Fibroblast of skin of back (primary cell): ENCODE results near the gene UBAC2.
A peak's percentile ranks its signal among the peaks of the same experiment; 100 is the strongest.
"Not testable (repeated sequence)": the region's sequence is repeated elsewhere in the genome, so short reads cannot be mapped to it uniquely, and the experiment has no call there.

Experiments used
- DNase-seq: peaks from one replicate; pipeline ENCODE4 v3.0.0-alpha.2; 2013

UBAC2 gene

DNA sequence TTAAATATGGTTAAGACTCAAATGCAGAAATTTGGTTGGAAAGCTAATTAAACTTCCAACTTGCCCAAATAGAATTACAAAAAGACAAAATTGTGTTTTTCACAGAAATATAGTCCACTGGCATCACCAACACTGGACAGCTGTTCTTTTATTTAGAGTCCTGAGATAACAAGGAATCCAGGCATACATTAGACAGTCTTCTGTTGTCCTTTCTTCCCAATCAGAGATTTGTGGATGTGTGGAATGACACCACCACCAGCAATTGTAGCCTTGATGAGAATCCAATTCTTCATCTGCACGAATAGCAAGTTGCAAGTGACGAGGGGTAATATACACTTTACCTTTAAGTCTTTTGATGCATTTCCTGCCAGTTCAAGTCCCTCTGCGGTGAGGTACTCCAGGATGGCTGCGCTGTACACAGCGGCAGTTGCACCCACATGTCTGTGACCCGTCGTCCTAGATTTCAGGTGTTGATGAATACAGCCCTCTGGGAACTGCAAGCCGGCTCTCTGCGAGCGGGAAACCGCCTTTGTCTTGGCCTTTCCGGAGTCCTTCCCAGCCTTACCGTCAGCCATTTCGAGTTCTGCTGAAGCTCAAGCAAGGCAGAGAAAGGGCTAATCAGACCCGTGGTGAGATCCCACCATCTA lies 14.7 kb downstream of the UBAC2 start:
- DNase-seq: no peak

DNA sequence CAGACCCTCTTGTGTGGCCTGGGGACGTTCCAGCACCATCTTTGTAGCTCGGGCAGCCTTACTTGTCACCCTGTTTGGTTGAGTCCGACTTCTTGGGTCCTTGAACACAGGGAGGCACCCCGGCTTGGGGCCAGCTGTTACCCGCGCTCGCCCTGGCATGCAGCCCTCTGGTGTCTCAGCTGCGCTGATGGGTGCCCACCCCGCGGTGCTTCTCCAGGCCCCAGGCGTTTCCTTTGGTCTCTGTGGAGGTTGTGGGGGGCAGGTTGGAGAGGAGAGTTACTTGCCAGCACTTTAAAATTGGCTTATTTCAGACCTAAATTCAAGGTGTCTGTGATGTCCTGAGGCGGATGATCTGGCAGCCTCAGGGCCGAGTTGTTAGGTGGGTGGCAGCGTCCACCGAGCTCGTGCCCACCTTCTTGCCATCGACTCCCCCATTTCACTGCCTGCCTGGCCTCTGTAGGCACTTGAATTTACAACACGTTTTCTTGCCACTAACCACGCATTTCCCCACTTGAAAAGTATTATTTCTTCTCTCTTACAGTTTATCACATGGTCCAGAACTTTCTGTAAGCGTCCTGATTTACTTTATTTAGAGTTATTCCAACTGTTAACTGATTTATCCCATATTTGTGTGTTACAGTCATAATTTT lies 16.9 kb downstream of the UBAC2 start:
- no peak for DNase-seq

DNA sequence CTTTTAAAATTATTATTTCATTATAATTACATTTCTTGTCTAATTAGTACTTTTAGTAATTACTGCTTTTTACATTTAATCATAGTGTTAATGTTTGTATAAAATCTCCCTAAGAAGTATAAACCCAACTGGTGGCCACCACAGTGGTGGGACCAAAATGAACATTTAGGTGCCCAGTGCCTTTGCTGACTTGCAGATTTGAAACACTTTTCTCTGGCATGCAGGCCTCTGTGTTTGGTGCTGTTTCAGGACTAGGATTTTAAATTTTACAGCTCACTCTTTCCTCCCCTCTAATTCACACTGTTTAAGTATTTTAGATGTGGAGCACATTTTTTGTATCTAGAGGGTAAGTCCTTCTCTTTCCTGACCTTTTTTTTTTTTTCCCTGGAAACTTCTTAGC lies 17.5 kb downstream of the UBAC2 start:
- no peak for DNase-seq

DNA sequence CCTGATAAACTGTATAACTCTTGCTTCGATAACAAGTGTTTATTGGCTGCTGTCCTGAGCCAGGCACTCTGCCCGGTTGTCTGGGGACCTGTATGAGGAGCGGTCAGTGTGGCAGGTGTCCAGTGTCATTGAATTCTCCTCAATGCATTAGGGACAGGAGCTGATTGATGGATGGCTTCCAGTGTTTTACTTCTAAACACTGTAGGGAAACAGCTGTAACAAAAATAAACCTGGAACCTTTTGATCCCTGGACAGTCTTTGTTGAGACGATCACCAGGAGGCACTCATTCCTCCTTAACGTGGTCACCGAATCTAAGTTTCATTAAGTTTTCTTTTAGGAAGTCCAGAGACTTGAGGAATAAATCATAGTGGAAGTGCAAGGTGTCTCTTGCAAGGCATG lies 17.9 kb downstream of the UBAC2 start:
- DNase-seq: no peak

DNA sequence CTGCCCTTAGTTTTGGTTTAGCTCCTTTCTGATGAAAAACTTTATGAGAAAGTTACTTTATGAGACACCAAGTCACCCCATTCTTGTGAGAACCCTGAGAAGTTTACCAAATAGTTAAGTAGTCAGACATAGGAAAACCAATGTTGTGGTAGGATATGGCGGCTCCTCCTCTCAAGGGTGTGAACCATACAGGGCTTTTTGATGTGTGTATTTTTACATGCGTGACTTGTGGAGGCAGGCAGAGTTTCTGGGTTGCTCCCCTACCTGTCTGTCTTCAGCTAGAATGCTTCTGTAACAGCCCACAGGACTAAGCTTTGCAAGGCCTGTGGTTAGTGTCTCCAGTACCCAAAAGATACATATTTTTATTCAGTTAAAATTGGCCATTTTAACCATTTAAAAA lies 18.3 kb downstream of the UBAC2 start:
- DNase-seq: no peak

DNA sequence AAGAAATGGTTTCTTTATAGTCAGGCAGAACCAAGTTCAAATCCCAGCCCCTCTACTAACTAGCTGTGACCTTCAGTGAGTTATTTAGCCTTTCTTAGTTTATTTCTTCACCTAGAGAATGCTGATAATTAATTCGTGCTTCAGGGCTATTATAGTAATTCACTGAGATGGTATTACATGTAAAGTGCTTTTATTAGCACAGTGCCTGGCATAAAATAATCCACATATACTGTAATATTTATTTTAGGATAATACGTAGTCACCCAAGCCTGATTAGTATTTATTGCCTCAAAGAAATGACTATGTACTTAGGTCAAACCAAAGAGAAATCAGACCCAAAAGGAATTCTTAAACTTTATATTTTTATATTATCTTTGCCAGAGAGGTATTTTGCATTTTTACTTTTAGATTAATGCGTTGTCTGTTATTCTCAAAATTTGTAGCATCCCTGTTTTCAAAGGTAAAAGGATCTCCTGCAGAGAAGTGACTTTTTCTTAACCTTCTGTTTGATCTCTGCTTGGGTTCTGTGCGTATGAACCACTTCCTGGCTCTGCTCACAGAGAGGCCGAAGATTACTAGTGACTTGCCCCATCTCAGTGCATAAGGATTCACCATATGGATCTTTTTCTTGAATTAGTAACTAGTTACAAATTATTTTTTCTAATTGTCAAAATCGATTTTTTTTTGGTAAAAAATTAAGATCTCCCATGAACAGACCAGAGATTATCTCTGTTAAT lies 19.7 kb downstream of the UBAC2 start:
- DNase-seq: no peak

DNA sequence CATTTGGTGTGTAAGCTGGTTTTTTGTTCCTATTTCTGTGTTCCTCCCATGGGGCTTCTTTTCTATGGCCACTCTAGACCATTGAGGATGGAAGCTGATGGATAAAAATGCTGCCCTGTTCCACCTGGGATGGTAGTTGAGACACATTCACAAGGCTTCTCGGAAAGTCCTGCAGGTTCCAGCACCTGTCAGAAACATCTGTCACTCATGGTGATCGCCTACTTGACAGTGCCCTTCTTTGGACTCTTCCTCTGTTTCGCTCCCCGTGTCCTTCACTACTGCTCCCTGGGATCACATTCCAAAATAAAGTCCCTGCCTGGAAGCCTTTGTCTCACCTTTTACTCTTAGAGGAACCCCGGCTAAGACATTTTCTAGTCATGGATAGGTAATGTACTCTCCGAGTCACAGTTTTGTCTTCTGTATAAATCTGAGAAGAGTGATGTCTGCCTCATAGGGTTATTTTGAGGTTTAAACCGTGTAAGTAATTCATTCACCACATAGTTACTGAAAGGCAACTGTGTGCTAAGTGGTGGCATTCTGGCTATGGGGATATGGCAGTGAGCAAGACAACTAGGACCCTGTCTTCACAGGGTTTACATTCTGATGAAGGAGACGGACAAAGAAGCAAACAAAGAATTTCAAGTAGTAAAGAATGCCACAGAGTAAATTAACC lies 21.0 kb downstream of the UBAC2 start:
- DNase-seq: no peak

DNA sequence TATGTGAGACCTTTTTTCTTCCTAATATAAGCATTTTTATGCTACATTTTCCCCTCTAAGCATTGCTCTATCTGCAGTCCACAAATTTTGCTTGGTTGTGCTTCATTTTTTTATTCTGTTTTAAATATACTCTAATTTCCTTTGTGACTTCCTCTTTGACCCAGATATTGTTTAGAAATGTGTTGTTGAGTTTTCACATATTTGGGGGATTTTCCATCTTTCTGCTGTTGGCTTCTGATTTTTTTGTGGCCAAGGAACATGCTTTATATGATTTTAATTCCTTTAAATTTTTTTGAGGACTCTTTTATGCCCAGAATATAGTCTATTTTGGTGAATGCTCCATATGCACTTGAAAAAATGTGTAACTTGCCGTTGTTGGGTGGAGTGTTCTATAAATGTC lies 22.9 kb downstream of the UBAC2 start:
- DNase-seq: no peak

DNA sequence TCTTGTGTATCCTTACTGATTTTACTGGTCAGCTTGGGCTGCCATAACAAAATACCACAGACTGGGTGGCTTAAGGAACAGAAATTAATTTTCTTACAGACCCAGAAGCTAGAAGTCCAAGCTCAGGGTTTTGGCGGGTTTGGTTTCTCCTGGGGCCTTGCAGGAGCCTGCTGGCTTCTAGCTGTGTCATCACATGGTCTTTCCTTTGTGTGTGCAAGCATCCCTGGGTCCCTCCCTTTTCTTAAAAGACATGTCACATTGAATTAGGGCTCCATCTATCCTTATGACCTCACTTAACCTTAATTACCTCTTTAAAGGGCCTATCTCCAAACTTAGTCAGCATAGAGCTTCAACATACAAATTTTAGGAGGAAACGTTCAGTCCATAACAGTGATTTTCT lies 23.4 kb downstream of the UBAC2 start:
- DNase-seq: no peak

DNA sequence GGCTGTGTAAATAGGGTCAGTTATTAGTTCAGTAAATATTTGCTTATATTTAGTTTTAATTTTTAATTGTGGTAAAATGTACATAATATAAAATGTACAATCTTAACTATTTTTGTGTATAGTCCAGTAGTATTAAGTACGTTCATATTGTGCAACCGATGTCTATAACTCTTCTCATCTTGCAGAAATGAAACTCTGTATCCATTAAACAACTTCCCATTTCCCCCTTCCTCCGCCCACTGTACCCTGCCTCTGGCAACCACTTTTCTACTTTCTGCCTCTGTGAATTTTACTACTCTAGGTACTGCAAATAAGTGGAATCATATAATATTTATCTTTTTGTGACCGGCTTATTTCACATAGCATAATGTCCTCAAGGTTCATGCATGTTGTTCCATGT lies 24.4 kb downstream of the UBAC2 start:
- no peak for DNase-seq

DNA sequence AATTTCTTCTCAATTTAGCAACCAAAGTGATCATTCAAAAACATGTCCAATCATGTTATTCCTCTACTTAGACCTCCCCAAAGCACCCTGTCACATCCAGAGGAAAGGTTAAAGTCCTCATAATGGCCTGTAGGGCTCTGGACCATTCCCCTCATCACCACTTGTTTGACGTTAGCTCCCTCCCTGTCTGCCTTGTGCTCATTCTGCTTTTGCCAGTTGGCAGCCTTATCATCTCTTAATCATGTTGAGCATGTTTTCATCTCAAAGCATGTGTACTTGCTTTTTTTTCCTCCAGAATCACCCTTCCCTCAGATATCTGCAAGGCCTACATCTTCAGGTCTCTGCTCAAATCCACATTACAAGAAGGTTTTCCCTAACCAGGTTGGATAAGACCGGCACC lies 25.9 kb downstream of the UBAC2 start:
- no peak for DNase-seq

DNA sequence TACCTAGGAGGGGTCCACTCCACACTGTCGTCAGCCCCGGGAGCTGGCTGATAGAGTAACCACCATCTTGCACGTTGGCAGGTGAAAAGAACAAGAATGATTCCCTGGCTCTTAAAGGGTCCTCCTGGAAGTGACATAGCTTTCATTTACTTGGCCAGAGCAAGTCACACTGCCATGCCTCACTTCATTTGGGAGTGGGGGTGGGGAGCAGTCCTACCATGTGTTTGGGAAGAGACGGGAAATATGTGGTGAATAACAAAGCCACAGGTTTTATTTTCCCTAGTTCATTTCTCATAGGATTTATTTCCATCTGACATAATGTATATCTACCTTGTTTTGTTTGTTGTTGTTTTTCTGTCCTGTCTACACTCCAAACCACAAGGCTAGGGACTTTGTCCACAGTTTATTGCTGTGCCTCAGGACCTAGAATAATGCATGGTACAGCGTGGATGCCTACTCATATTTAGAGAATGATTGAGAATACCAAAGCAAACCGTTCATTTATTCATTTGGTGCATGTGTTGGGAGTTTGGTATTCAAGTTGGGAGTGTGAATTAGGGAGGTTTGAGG lies 26.8 kb downstream of the UBAC2 start:
- DNase-seq: peak; percentile 16

DNA sequence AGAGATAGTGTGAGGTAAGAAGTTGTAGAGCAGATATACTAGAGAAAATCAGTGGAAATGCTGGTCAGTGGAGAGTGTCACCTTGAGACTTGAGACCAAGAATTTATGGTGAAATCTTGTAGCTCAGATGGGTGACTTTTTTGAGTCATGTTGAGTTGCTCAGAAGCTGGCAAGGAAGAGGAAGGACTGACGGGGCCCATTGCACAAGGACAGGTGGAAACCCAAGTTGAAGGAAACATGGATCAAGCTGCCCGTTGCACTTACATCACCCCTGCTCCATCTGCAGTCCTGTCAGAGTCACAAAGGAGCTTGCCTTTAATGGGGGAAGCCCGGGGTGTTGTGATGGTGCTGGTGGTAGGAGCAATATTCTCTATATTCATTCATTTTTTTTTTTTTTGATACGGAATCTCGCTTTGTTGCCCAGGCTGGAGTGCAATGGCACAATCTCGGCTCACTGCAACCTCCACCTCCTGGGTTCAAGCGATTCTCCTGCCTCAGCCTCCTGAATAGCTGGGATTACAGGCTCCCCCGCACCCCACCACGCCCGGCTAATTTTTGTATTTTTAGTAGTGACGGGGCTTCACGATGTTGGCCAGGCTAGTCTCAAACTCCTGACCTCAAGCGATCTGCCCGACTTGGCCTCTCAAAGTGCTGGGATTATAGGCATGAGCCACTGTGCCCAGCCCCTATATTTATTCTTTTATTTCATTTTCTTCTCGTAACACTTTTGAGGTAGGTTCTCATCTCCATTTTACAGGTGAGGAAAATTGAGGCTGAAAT lies 27.4 kb downstream of the UBAC2 start:
- DNase-seq: no peak

DNA sequence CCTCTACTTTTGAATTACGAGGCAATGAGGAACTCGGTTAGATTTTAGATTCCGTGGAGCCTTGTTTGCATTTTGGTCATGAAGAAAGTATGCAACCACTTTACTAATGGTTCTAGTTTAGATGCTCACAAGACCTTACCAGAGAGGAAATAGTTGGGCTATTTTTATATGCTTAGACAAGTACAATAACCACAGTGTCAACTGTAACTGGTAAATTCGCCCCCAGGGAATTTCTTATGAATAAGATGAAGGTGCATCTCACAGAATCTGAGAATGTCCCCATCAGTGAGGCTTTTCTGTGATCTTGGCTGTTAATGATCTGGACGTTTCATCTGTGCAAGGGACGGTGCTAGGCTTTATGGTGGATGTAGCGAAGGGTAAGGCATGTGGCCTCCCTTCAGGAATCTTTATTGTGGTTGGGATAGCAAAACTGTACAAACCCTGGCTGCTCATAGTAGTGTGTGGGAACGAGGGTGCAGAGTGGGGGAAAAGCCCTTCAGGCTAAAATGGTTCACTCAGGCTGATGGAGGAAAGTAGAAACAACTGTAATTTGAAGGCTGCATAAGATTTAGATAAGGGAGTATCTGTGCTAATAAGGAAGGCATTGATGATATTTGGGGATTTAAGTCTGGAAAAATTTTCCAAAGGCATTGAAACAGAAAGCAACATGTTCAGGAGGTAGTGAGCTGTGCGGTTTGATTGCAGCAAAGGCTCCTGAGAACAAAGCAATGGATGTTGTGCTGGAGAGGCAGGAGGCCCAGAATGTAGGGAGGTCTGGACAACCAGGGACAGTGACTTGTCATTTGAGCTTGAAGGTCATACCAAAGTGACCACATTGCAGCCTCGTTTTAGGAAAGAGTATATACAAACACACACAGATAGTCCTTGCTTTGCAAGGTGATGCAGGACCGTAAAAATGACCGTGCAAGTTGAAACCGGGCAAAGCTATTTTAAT lies 28.4 kb downstream of the UBAC2 start:
- peak; percentile 94 for DNase-seq

DNA sequence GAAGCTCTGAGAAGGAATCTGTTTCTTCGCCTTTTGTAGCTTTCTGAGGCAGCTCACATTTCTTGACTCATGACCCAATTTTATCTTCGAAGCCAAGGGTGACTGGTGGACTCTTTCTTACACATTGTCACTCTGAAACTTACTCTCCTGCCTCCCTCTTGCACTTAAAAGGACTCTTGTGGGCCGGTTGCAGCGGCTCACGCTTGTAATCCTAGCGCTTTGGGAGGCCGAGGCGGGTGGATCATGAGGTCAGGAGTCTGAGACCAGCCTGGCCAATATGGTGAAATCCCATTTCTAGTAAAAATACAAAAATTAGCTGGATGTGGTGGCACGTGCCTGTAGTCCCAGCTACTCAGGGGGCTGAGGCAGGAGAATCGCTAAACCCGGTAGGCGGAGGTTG lies 29.9 kb downstream of the UBAC2 start:
- DNase-seq: not testable (repeated sequence)

DNA sequence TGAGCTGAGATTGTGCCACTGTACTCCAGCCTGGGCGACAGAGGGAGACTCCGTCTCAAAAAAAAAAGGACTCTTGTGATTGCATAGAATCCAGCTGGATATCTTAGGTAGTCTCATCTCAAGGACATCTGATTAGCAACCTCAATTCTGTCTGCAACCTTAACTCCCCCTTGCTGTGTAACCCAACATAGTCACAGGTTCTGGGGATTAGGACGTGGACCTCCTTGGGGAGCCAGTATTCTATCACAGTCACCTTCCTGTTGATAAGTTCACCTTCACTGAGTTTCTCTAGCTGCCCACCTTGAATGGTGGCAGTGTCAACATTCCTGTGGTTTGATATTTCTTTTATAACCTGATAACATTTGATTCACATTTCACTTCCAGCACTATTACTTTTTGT lies 30.3 kb downstream of the UBAC2 start:
- DNase-seq: no peak

DNA sequence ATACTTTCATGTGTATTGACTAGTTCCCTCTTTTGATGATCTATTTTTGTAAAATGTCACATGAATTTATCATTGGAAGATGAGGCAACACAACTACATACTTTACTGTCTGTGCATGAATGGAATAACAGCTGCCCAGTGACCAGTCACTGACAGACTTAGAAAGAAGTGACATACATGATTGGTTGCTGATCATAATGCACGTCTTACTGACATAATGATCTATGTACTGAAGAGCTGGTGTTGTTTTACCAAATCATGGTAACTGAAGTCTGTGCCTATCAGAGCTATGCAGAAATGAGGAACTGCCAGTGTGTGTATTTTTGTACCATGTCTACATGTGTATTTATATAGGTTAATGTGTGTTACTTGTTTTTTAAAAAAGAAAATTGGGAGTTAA lies 31.1 kb downstream of the UBAC2 start:
- no peak for DNase-seq

DNA sequence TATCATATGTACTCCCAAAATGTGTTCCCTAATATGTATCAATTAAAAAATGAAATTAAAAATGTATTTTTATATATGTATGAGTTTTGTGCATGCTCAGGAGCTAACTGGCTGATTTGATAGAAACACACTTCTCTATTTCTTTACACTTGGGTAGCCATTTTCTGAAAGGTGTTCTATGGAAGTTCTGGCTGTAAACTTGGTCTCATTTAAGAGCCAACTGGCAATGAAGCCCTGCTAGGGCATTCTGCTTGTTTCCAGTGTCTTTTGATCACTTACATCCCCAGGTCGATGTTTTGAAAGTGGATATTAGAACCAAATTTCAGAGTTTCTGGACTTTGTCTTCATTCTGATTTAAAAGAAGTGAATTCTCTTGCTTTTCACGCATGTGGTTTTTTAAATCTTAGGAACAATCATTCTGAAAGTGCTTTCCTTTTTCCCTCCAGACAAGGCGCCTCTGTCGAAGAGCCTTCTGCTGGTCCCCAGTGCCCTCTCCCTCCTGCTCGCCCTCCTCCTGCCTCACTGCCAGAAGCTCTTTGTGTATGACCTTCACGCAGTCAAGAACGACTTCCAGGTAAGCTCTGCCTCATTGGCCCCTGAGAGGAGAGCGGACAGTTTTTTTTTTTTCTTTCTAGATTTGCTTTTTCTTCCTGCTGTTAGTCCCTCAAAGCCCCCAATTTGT lies 37.5 kb downstream of the UBAC2 start:
- no peak for DNase-seq

DNA sequence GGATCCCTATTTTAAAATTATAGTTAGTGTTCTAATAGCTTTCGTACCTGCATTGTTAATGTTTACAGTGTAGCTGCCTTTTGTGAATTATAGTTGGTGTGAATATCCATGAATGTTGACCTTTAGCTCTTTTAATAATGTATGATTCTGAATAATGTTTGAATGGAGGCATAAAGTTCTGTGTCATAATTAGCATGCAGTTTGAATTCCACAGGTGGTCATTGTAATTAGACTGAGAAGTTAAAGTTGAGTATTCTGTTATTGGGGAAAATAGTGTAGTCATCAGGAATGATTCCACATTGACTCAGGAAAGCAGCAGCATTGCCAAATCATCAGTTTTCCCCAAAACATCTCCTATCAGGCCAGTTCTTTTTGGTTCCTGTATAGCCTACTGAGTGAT lies 45.4 kb downstream of the UBAC2 start:
- DNase-seq: no peak

DNA sequence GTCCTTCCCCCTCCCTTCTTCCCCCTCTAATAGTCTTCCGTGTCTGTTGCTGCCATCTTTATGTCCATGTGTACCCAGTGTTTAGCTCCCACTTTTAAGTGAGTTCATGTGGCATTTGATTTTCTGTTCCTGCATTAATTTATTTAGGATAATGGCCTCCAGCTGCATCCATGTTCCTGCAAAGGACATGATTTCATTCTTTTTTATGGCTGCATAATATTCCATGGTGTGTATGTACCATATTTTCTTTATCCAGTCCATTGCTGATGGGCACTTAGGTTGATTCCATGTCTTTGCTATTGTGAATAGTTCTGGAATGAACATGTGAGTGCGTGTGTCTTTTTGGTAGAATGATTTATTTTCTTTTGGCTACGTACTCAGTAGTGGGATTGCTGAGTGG lies 48.5 kb downstream of the UBAC2 start:
- DNase-seq: not testable (repeated sequence)

DNA sequence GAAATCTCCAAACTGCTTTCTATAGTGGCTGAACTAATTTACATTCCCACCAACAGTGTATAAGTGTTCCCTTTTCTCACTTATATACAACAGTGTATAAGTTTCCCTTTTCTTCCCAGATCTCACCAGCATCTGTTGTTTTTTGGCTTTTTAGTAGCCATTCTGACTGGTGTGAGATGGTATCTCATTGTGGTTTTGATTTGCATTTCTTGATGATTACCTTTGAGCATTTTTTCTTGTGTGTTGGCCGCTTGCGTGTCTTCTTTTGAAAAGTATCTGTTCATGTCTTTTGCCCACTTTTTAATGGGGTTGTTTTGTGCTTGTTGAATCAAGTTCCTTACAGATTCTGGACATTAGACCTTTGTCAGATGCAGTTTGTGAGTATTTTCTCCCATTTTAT lies 49.0 kb downstream of the UBAC2 start:
- not testable (repeated sequence) for DNase-seq
